GM19452 (cell line): ENCODE measurements around the gene SPTBN5.

ENCODE experiments used
- ATAC-seq: cut with Tn5 transposase; IDR thresholded peaks from one replicate; pipeline ENCODE4 v1.9.1; 2021; ENCODE audit not compliant: unreplicated experiment

SPTBN5 gene

DNA sequence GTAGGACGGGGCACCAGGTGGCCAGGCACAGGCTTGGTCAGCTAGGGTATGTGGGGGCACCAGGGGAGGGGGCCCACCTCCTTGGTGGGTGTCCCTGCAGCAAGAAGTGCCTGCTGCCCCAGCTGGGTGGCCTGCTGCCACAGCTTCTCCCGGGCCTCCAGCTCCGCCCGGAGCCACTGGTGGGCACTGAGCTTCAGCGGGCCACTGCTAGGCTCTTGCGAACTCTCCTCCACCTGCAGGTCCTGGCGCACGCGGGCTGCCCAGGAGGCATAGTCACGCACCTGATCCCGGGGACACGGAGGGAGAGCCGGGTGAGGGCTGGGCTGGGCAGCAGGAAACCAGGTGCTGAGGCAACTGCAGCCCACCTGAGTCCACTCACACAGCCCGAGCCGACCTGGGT is 25.5 kb downstream of the SPTBN5 start:
- no peak for ATAC-seq

DNA sequence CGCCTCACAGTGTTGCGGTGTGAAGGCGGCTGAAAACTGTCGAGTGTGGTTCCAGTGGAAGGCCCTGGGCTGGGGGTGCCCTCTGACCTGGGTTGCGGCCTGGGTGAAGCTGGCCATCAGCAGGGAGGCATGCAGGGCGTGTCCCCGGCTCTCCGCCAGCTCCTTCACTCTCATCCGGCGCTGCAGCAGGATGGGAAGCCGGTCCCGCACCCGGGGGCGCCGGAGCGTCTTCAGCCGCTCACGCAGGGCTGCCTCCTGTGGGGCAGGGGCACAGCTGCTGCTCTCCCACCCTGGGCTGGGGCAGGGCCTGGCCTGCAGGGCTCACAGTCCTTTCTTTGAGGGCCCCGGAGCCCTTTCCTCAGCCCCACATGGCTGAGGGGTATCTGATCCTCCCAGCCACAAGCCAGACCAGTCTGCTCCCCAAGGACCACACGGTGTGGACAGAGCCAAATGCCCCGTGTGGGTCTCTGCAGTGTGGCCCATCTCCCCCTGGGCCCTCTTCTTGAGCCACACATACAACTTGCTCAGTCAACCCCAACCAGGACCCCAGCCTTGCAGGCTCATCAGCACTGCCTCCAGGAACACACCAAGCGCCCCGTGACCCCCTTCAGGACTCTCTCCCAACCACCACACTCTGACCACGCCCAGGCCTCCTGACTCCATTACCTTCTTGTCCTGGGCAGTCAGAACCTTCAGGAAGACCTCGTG is 26.8 kb downstream of the SPTBN5 start:
- ATAC-seq, result no peak

GRCh38 chr15:41866263-41866703 is 27.6 kb downstream of the SPTBN5 start:
- ATAC-seq, result no peak

GRCh38 chr15:41865490-41866055 is 28.3 kb downstream of the SPTBN5 start:
- ATAC-seq, result no peak

- no peak for ATAC-seq
Measured at GRCh38 chr15:41862515-41863116, 31.2 kb downstream of the SPTBN5 start.

DNA sequence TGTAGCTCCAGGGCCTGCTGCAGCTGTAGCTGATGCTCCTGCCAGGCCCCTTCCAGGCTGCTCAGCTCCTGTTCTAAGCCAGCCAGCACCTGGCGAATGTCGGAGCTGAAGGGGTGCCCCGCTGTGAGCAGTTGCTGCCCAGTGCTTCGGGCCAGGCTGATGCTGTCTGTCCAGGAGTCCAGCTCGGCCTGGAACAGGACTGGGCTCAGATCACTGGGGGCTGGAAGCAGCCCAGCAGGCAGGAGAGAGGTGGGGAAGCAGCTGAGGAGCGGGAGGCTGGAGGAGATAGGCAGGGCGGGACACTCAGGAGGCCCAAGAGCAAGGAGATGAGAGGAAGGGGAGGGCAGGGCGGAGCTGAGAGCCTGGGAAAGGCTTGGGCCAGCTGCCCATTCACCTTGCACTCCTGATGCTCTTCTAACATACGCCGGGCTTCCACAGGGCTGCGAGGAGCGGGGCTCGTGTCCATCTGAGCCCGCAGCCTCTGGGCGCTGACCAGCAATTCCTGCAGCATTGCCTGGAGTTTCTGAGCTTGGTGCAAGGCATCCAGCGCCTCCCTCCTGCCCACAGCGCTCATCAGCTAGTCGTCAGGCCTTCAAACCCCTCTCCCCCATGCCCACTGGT is 32.0 kb downstream of the SPTBN5 start:
- no peak for ATAC-seq

GRCh38 chr15:41860049-41860828 is 33.6 kb downstream of the SPTBN5 start:
- ATAC-seq, result no peak

DNA sequence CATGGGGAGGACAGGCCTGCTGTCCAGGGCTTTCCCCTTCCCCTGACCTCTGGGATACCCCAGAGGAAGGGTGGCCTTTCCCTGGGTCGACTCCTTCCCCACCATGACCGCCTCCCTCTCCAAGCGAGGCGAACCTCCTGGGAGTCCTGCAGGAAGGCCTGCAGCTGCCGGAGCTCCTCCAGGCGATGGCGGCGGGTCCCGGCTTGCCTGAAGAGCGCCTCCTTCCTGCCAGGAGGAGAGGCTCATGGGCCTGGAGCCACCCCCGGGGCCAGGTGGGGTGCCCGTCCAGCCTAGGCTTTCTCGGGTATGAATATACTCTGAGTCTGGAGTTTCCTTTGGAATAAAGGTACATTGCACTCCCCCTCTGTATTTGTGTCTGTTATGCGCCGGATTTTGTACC is 35.1 kb downstream of the SPTBN5 start:
- no peak for ATAC-seq

GRCh38 chr15:41857316-41857715 is 36.5 kb downstream of the SPTBN5 start:
- ATAC-seq, result no peak

- no peak for ATAC-seq
Measured at GRCh38 chr15:41856716-41857115, 37.1 kb downstream of the SPTBN5 start.

DNA sequence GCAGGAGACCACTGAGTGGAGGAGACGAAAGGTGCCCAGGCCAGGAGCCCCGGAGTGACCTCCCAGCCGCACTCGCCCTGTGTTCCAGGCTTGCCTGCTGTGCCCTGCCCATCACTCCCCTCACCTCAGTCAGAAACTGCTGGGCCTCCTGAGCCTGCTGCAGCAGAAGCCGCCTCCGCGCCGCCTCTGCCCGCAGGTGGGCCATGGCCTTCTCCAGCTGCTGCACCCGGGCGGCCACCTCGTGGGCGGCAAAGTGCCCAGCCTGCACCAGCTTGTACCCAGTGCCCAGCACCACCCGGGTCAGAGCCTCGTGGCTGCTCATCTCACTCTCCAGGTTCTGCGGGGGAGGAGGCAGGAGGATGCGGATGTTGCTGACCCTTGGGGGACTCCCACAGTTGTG is 37.6 kb downstream of the SPTBN5 start:
- ATAC-seq, result no peak

DNA sequence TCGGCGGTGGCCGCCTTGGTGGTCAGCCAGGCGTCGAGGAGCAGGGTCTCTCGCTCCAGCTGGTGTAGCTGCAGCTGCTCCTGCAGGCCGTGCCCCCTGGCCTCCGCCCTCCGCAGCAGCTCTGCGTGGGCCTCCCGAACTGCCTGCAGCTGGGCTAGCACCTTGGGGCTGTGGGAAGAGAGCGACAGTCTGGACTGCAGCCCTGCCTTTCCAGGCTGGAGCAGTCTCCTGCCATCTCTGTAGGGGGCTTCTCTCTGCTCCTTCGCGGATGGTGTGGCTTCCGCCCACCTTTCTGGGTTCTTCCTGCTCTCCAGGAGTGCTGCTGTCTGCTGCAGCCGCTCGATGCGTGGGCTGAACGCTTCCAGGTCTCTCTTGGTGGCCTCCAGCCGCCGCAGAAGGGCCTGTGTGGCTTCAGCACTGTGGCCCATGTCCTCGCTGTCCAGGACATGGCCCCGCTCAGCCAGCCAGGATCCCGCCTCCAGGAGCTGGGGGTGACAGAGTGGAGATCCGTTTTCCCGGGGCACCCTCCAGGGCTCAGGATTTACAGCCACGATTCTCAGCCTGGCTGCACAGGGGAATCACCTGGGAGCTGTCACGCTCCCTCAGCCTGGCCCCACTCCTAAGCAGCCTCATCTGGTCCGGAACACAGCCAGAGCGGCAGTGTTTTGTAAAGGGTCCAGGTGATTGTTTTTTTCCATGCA is 38.4 kb downstream of the SPTBN5 start:
- no peak for ATAC-seq

DNA sequence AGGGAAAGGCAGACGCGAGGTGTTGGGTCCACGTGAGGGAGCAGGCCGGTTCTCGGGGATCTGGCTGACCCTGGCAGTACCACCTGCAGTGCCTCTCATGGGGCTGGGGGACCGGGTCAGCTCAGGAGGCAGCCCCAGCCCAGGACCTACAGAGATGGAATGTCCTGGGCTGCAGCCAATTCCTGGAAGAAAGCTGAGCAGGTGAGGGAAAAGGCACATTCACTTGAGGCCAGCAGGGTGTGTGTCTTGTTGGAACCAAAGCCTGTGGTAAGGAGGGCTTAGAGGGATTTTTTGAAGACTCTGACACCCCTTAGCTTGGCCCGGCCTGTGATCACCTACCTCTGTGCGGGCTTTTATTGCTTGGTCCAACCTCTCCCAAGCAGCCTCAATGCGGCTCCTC is 39.4 kb downstream of the SPTBN5 start:
- ATAC-seq, result no peak

GRCh38 chr15:41853831-41854230 is 40.0 kb downstream of the SPTBN5 start:
- no peak for ATAC-seq

- ATAC-seq, result no peak
Measured at GRCh38 chr15:41852736-41853590, 40.9 kb downstream of the SPTBN5 start.

DNA sequence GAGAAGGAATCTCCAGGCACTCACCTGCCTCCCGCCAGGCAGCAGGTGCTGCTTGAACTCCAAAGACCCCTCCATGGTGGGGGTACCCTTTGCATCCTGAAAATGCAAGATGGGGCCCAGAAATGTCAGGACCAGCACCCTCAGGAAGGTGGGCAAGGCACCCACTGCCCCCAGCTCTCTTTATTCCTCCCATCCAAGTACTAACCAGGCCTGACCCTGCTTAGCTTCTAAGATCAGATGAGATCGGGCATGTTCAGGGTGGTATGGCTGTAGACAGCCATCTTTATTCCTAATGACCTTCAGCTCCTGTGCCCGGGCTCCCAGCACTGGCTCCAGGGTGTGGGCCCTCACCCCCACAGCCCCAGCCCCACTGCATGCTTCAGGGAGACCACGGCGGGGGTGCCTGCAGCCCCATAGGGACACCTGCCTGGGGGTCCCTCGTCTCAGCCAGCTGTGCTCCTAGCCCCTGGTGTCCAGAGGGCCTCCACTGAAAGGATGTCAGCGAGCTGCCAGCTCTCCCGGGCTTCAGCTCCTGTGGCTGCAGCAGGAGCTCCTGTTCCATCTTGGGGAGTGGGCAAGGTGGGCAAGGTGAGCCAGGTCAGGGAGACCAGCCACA is 42.0 kb downstream of the SPTBN5 start:
- ATAC-seq, result no peak

GRCh38 chr15:41851167-41851523 is 42.7 kb downstream of the SPTBN5 start:
- no peak for ATAC-seq

DNA sequence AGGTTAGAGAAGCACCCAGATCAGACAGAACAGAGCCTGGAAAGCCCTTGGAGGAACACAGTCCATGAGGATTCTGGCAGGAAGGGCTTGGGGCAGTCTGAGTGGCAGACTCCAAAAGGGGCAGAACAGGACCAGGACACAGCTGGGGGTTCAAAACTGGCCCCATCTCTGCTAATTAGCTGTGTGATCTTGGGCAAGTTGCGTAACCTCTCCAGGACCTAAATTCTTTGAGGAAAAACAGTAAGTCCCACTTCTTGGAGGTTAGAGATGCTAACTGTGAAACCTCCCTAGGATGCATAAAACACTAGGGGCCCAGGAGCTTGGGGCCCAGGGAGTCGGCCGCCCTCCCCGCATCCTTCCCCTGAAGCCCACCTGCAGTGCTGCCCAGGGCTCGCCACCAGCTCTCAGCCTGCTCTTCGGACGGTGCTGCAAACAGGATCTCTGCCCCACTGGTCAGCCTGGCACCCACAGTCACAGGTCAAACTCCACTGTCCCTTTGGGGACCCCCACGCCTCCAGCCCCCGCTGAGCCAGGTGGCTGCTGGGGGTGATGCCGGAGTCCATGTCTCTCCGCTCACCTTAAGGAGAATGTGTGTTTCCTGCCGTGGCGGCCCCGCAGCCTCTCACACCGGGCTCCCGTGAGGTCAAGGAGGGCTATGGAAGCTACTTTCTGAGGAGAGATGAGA is 43.2 kb downstream of the SPTBN5 start:
- no peak for ATAC-seq

DNA sequence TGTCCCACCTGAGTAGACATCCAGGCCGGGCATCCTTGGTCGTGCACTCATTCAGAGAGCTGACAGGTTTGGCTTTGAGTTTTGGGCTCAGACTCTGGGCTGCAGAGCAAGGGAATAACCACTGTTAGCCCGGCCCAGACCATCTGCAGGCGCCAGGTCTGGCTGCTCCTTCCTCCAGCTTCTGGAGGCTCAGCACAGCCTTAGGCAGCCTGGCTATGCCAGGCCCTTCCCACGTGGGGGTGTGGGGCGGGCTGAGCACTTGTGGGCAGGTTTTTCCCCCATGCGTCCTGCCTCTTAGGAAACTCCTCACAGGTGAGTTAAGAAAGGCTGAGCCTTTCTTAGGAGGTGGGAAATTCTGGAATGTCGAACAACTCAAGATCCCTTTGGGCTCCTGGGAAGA is 44.0 kb downstream of the SPTBN5 start:
- ATAC-seq, result no peak
